GM19463 (cell line): ENCODE results near the gene GADD45B.
"Not testable (repeated sequence)": the region's sequence is repeated elsewhere in the genome, so short reads cannot be mapped to it uniquely, and the experiment has no call there.

Experiments used
- ATAC-seq: cut with Tn5 transposase; IDR thresholded peaks from one replicate; pipeline ENCODE4 v1.9.1; 2021; ENCODE audit warnings: mild to moderate bottlenecking, moderate library complexity; ENCODE audit not compliant: unreplicated experiment

Gene GADD45B

DNA sequence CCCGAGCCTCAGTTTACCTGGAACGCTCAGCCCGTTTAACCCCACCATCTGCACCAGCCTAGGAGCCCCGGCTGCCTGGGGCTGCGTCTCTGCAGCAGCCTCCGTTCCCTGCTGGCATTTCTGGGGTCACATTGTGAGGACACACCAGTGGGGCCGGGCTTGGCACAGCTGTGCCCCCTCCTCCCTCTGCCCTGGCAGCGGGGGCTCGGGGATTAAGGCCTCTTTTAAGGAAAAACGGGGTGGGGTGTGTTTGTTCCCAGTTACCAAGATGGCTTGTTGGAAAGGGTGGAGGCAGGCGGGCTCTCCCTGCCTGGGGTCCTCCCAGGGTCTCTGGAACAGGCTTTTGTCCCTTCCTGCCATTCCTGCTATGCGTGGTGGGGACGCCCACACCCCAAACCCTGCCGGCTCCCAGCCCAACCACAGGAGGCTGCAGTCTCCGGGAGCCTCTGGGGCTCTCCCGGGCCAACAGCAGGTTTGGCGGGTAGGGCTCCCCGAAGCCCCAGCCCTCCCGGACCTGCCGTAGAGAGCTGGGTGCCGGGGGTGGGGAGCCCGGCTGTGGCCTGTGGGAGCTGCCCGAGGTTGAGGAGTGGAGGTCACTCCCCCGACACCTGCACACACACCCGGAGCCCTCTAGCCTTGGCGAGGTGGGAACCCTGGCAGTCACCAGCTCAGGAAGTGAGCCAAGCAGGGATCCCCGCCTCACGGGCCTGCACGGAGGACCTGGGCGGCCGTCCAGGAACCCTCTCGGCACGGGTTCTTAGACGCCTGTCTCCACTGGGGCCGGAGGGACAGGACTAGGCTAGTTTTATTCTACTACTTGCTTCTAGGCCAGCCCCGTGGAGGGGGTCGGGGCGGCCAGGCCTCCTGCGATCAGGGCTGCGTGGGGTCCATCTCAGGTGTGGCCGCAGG is 36.9 kb downstream of the GADD45B start:
- ATAC-seq, result no peak

DNA sequence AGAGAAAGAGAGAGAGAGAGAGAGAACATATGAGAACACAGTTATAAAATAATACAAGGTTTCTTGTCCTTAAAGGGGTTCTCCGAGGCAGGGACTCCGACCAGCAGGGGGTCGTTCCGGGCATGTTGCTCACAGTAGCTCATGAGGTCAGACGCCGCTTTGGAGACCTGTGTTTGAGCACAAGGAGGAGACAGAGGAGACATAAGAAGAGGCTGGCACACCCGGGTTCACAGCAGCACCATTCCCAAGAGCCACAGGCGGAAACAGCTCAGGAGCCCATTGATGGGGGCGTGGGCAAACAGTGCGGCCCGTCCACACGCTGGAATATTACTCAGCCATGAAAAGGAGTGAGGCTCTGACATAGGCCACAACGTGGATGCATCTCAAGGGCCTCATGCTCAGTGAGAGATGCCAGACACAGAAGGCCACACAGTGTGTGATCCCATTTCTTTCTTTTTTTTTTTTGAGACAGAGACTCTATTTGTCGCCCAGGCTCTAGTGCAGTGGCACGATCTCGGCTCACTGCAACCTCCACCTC is 39.1 kb downstream of the GADD45B start:
- ATAC-seq, result no peak

DNA sequence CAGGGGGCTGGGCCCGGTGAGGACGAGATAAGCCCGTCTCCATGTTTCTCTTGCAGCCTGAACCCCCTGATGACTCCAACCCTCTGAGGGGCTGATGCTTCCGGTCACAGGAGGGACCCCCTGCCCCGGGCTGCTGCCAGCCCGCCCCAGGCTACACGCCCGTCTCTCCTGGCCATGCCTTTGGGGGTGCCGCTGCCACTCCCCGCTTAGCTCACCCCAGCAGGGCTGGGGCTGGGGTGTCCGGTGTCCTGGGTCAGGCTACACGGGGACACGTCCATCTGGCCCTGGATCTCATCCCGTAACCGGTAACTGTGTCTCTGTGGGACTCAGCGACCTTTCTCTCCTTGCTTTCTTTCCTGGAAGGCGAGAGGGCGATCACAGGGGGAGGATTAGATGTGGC is 40.8 kb downstream of the GADD45B start:
- ATAC-seq, result no peak

DNA sequence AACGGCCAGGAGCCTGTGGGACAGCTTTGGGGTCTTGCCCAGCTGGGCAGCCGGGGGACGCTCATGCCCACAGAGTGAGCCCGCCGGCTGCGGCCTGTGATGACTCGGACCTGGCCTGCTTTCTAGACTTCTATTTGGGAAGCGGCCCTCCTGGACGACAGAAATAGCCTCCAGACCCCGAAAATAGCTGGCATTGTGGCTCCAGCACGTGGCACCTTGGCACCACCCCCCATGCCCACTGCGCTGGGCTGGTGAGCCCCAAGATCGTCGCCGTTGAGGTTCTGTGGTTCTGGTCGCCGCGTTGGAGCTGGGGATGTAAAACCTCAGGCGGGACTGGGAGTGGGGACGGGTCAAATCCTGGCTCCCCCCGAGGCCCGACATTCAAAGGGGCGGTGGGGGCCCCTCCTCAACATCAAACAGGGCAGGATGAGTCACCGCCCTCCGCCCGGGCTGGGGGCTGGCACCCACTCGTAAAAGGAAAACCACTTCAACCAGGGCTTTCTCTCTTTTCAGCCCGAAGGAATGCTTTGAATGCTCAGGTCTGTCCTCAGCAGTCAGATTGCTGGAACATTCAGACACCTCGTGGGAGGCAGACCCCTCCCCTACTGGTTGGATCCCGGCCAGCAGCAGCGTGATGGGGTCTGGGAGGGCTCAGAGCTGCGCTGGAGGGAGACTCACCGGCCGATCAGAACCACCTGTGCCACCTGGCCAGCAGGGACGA is 42.1 kb downstream of the GADD45B start:
- no peak for ATAC-seq

- not testable (repeated sequence) for ATAC-seq
Measured at GRCh38 chr19:2518856-2519255, 42.9 kb downstream of the GADD45B start.

- no peak for ATAC-seq
Measured at GRCh38 chr19:2519482-2519881, 43.6 kb downstream of the GADD45B start.

- ATAC-seq, result no peak
Measured at GRCh38 chr19:2523630-2524311, 47.8 kb downstream of the GADD45B start.

GRCh38 chr19:2524361-2524839 is 48.5 kb downstream of the GADD45B start:
- no peak for ATAC-seq

DNA sequence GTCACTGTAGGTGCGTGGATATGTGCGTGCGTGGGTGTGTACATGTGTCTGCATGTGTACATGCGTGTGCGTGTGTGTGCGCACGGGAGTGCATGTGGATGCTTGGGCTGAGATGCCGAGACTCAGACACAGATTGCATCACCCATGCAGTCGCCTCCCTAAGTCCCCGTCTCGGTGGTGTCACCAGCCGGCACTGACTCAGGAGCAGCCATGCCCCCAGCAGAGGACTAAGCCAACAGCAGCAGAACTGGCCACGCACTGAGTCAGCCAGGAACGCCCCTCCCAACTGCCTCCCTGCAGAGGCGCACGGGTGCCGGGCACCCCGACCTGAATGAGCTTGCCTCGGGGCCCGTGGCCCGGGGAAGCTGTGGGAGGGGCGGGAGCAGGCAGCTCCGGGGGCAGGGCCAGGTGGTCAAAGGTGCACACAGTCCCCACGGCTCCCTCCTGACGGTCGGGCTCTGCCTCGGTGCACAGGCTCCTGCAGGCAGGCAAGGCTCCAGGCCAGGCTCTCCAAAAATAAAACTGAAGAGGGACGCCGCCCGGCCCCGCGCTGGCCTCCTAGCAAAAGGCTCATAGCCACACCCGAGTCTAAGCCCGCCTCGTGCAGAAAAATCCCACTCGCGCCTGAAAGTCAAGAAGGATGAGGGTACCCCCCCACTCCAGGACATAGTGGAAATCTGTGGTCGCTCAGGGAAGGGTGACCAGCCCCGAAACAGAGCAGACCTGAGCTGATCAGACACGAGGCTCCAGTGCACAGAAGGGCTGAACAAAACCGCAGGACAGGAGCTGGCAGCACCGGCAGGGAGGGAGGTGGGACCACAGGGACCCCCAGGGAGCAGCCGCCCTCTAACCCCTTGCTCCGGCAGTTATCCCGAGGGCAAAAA is 49.2 kb downstream of the GADD45B start:
- ATAC-seq, result no peak

- no peak for ATAC-seq
Measured at GRCh38 chr19:2527171-2527570, 51.2 kb downstream of the GADD45B start.

- no peak for ATAC-seq
Measured at GRCh38 chr19:2527686-2528085, 51.8 kb downstream of the GADD45B start.
